HEK293 (cell line): ENCODE measurements around the gene CADM1.

Experiments
- ATF2 ChIP-seq: fragments of 450-650 bp; formaldehyde crosslinking; IDR thresholded peaks from 2 replicates; pipeline ENCODE4 v1.5.1; 2016; ENCODE audit warnings: missing biosample characterization, missing genetic modification characterization, low read depth
- CTCF ChIP-seq: fragments of 450-650 bp; formaldehyde crosslinking; IDR thresholded peaks from 2 replicates; pipeline ENCODE4 v1.5.1; 2016; ENCODE audit warnings: missing biosample characterization, missing genetic modification characterization
- REPIN1 ChIP-seq: fragments of 450-650 bp; formaldehyde crosslinking; IDR thresholded peaks from 2 replicates; pipeline ENCODE4 v1.5.1; 2017; ENCODE audit warnings: missing biosample characterization, missing genetic modification characterization, low read depth
- TCF7L2 ChIP-seq: IDR thresholded peaks from 2 replicates; pipeline ENCODE4 v1.6.1; 2011; ENCODE audit warnings: low read depth, mild to moderate bottlenecking, inconsistent platforms, low read length, moderate library complexity, borderline replicate concordance
- ZNF112 ChIP-seq: fragments of 450-650 bp; formaldehyde crosslinking; IDR thresholded peaks from 2 replicates; pipeline ENCODE4 v1.5.0; 2017; ENCODE audit warnings: missing biosample characterization, missing genetic modification characterization
- ZNF121 ChIP-seq: fragments of 450-650 bp; formaldehyde crosslinking; IDR thresholded peaks from 2 replicates; pipeline ENCODE4 v1.5.1; 2016; ENCODE audit warnings: missing biosample characterization, missing genetic modification characterization
- ZNF391 ChIP-seq: fragments of 450-650 bp; formaldehyde crosslinking; IDR thresholded peaks from 2 replicates; pipeline ENCODE4 v1.5.1; 2016; ENCODE audit warnings: low read depth, missing biosample characterization, missing genetic modification characterization, borderline replicate concordance
- ZNF449 ChIP-seq: fragments of 450-650 bp; formaldehyde crosslinking; IDR thresholded peaks from 2 replicates; pipeline ENCODE4 v1.5.1; 2017; ENCODE audit warnings: missing biosample characterization, mild to moderate bottlenecking, missing genetic modification characterization, moderate library complexity
- ZNF513 ChIP-seq: fragments of 450-650 bp; IDR thresholded peaks from 2 replicates; pipeline ENCODE4 v1.5.1; 2018; ENCODE audit warnings: missing biosample characterization, missing genetic modification characterization
- ZNF785 ChIP-seq: fragments of 450-650 bp; formaldehyde crosslinking; IDR thresholded peaks from 2 replicates; pipeline ENCODE4 v1.5.1; 2016; ENCODE audit warnings: missing biosample characterization, missing genetic modification characterization

- TF ChIP-seq ZNF449 (tag by site-specific recombination) = no peak
- no peak for TF ChIP-seq REPIN1 (tag by site-specific recombination)
- TF ChIP-seq ZNF391 (tag by site-specific recombination) = no peak
- TF ChIP-seq ZNF513 (tag by site-specific recombination) = no peak
- no peak for TF ChIP-seq TCF7L2
- TF ChIP-seq ZNF121 (tag by site-specific recombination) = no peak
- TF ChIP-seq CTCF = no peak
- no peak for TF ChIP-seq ZNF785 (tag by site-specific recombination)
- TF ChIP-seq ZNF112 = no peak
- TF ChIP-seq ATF2 (tag by site-specific recombination) = no peak
These were observed 120.8 kb downstream of the CADM1 start for GRCh38 chr11:115383431-115383830.
